T-helper 2 cell treated with Interferon-gamma antibody and Interleukin-4, amounts not matched to agents 100 ng/mL and 5 ng/mL, for 36 hours (primary cell): ENCODE results near the gene DLX1. TPM values are rescaled to one million over a fixed set of nuclear protein-coding genes. Genes with fewer than 3 reads are reported as not detected.
"Not testable (repeated sequence)": the region's sequence is repeated elsewhere in the genome, so short reads cannot be mapped to it uniquely, and the experiment has no call there.

Source experiments
- intact Hi-C: fragments of 100-400 bp; cut with micrococcal nuclease; formaldehyde crosslinking; loops from one replicate; pipeline ENCODE4 v1.15.1; 2023
- total RNA-seq: library from RNA; stranded (reverse); gene quantifications from 2 replicates; pipeline ENCODE4 v1.2.3, GENCODE V29; 2022

Gene DLX1
- total RNA-seq, 1 donor from 2014 or later = not detected

DNA sequence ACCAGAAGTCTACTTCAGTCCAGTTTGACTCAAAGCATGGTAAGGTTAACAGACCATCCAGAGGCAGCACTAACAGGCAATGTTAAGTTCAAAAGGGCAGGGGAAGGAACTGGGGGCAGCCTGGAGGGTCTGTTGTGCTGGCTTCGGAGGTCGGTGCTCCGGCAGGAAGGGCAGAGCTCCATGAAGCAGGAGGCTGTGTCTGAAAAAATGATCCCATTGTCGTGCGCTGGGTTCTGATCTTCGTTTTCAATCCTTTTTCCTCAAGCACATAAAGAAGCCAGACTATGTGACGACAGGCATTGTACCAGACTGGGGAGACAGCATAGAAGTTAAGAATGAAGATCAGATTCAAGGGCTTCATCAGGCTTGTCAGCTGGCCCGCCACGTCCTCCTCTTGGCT lies 21.9 kb upstream of the DLX1 start:
- intact Hi-C loops = no loop called here

DNA sequence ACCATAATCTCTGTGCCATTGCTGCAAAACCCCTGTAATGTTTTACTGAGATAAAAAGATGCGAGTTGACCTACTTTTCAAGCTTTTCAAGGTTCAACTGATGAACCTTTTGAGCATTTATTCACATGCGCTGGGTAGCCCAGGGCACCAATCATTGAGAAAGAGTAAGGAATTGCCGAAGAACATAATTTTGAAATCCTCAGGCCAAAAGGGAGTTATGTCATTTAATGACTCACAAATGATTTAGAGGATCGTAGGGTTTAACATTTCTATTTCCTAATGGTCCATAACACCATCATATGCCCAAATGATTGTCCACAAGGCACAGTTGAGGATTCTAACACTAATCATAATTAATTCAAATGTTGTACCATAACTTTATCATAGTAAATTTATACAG lies 20.2 kb upstream of the DLX1 start:
- intact Hi-C loops = no loop called here

DNA sequence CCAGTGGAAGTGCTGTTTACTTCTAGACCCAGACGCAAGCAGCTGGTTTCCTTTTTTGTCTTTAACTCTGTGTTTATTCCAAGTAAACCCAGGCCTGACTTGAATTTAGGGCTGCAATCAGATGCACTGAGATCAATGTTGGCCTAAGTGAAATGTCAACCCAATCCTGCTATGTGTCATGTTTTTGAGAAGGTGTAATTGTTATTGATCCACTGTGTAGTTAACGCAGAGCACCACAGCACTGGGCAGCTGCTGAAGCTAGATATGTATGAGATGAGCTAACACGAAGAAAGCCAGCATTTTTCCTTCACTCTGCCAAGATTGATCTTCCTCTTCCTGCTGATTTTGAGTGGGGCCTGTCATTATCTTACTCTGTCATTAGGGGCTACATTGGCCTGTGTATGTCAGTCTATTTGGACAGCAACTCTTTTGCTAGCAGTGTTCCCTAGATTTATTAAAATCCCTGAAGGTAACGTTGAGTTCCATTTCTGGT lies 18.9 kb upstream of the DLX1 start:
- intact Hi-C loops = no loop called here

DNA sequence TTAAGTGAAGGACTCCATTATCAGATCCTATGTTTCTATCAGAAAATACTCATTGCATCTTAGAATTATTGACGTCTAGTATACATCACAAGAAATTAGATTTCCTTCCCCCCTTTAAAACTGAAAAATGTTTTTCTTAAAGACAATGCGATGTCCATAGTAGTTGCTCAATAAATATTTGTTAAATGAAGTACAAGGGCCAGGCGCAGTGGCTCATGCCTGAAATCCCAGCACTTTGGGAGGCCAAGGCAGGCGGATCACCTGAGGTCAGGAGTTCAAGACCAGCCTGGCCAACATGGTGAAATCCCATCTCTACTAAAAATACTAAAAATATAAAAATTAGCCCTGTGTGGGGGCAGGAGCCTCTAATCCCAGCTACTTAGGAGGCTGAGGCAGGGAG lies 17.4 kb upstream of the DLX1 start:
- intact Hi-C loops = not testable (repeated sequence)

DNA sequence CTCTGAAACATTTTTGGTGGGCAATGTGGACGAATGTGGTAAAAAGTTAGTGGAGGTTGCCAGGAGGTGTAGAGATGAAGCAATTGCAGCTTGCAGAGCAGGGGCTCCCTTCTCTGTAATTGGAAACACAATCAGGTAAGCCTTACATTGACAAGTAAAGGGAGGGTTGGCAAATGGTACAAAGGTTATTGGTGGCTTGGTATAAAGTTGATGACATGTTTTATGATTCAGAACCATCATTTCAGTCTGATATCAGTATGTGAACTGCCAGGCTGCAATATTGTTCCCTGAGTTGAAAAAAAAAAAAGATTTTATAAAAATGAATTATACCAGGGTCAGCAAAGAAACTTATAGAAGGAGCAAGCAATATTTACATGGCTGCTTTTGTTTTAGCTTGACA lies 14.4 kb upstream of the DLX1 start:
- intact Hi-C loops = no loop called here

DNA sequence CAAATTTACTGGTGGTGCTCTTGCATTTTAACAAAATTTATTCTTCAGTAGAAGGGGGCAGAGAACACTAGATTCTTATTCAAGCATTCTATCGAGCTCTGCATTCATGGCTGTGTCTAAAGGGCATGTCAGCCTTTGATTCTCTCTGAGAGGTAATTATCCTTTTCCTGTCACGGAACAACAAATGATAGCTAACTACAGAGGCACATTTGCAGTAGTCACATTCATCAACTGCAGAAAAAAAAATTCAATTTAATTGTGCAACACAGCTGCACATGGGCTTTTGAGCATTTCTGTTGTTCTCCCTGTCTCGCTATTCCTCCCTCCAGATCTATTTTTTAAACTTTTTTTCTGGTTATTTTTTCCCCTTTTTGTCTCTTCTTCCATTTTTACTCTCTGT lies 13.0 kb upstream of the DLX1 start:
- intact Hi-C loops = no loop called here

DNA sequence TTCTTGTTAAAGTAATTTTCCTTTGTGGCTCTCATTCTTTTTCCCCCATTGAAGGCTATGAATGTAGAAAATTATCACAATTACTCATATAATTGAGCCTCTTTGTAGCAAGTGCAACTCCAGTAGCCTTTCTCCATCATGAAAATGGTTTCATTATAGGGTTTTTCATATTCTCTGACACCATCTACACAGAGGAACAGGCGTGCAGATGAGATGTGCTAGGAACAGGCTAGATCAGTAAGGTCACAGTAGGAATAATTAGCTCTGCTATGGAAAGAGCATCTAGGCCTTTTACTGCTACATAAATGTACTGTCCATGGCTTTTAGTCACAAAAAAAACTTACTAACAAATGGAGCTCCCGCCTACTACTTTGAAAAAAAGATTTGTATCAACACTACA lies 12.6 kb upstream of the DLX1 start:
- intact Hi-C loops = no loop called here

DNA sequence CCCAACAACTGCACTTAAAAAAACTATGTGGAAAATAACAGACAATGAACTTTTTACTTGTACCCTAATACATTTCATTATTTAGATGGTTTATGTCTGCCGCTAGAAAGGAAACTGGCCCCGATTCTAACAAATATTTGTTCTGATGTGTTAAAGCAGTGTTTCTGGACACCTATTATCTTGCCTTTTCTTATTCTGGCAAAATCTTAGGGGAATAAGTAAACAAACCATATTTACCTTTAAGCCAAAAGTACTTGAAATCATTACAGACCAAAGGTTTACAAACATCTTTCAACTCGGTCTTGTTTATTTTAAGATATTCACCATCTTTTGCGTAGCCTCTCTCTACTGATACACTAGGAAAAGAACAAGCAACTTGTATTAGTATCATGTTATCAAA lies 11.8 kb upstream of the DLX1 start:
- intact Hi-C loops = no loop called here

DNA sequence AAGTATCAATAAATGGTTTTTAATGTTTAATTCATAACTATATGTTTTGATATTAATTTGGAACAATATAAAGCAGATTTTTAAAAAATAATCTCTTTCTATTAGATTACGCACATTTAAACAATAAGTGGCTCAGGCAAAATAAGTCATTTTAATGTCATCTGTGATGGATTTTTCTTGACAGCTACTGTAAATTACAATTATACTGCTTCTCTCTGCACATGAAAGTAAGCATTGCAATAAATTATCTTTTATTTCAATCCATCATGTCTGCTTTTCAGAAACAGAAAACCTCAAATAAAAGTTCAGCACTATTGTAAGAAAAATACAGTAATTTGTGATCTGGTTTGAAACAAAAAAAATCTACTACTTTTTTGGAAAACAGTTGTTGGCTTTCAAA lies 11.1 kb upstream of the DLX1 start:
- intact Hi-C loops = no loop called here

DNA sequence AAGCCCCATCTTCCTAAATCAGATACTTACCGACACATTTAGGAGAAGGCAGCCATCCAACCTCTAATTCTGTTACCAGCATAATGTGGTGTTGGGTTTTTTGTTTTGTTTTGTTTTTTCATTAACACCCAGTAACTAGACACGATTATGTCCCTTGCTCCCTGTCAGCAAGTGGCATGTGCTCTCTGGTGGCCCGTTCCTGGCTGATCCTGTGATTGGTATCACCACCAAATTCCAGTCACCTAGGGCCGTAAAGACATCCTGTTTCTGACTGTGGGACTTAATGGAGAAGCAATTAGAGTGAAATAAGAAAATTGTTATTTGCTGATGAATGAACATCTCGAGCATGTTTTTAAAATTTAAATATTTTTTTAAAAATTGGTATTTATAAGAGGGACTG lies 5.9 kb upstream of the DLX1 start:
- intact Hi-C loops = no loop called here

DNA sequence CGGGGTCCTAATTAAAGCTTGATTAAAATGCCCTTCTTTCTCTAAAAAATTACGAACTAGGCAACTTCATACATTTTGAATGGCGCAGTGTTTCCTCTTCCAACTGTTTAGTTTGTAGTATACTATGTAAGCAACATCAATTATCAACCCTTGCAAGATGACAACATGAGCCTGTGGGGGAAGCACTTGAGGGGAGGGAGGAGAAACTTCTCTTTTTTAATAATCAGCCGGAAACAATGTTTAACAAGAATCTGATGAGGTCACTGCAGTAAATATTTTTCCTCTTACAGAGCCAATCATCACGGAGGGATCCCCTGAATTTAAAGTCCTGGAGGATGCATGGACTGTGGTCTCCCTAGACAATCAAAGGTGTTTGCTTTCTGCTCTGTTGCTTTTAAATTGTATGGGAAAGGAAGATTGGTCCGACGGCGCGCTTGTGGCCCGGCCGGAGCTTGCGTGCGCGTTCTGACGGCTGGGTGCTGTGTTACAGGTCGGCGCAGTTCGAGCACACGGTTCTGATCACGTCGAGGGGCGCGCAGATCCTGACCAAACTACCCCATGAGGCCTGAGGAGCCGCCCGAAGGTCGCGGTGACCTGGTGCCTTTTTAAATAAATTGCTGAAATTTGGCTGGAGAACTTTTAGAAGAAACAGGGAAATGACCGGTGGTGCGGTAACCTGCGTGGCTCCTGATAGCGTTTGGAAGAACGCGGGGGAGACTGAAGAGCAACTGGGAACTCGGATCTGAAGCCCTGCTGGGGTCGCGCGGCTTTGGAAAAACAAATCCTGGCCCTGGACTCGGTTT lies 5.3 kb upstream of the DLX1 start:
- intact Hi-C loops = no loop called here

DNA sequence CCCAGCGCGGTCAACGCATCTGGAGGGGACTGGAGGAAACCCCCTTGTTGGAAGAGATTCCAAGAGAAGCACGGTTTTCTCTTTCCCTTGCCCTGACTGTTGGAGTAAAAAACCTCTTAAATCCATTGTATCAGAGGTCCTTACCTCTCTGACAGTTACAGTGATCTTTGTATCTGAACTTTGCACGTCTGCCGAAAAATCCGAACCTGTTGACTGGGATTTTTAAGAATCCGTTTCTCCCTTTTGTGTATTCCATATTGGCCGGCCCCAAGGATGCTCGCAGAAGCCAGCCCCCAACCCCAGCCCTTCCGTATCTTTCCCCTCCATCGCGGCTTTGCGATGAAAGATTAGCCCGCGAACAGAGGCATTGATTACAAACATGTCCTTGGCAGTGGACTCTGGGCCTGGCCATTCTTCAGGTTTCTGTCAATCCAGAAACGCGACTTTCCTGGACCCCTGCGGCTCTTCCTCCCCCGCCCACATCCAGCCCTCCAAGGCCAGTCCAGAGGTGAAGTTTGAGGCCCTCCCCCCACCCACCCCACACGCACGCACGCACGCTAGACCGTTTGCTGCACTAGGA lies 4.6 kb upstream of the DLX1 start:
- intact Hi-C loops = no loop called here

DNA sequence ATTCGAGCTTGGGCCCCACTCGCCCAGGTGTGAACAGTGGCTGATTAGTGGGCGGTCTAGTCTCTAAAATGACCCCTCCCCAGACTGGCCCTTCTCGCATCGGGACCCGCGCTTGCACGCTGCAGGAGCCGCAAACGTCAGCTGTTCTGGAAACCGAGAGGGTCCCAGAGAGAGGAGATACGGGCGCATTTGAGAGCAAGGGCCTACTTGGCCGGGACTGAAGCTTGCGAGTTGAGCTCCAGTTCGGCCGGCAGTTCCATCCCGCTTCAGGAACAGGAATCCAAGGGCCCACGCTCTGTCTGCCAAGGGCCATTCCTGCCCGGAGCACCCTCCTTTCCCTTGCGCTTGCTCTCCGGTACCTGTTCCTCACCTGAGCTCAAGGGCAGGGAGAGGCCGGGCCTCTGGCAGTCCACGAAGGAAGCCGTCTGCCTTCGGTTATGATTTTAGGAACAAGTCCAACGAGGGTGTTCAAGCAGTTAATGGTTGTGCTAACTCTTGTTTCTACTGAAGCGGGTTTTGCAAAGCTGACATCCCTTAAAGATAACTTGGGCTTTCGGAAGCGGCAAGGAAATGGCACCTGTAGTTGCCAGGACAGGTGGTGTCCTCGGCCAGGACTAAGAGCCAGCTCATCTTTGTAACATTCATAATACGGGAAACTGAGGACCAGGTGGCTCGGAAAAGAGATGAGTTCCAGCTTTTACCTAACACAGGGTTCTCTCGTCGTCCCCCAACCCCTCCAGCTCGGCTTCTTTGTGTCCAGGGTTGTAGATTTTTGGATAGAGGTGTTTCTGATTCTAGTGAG lies 3.9 kb upstream of the DLX1 start:
- intact Hi-C loops = no loop called here

DNA sequence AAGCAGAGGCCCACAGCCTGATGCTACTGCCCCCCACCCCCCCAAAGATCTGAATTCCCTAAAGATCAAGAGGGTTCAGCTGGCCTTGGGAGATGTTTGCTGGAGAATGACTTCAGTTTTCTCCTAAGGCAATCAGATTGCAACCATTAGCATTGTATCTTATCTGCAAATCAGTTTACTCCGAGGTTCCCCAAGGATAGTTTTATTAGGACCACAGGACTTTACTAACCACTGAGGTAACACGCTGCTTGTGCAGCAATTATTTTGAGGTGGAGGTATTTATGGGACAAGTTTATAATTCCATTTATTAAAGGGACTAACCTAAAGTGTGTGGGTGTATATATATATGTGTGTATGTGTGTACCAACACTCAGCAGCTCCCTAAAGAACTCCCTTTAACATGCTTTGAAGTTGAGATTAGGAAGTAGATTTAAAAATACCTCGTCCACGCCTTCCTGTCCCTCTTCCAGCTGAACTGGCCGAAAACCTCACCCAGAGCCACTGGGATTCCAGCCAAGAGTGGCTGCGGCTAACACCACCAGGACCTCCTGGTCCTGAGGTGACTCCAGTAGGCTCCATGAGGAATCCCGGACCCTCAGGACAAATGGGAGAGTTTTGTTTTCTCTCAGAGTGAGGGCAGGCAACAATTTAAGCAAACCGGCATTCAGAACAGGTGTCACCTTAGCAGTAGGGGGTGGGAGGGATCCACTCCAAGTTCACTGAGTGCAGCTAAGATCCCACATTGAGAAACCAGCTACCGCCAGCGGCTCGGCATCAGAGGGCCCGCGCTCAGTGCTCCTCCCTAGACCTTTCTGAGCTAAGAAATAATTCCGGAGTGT lies 3.0 kb upstream of the DLX1 start:
- intact Hi-C loops = no loop called here

DNA sequence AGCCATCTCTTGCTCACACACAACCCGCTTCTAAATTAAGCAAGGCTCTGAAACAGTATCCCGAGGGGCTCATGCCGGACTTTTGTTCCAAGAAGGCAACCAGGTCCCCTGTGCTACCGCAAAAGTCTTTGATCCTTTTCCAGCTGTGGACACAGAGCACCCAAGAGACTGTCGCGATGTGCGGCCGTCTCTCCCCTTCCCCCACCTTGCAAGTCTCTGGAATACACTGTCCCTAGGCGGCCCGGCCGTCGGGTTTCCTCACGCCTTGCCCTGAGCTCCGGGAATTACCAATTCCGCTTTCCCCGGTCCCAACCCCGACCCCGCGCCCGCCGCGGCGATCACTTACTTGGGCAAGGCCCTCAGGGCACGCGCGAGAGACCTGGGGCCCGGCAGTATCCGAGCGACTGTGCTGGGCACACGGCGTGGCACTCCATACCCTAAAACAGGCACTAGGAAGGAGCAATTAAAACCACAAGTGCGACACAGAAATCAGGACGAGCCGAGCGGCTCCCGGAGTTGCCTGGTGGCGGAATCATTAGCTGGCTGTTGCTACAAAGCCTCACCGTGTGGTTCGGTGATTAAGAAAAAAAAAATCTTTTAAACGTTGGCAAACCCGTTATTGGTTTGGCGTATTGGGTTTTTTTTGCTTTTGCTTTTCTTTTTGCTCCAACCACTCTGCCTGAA lies 2.2 kb upstream of the DLX1 start:
- intact Hi-C loops = no loop called here

DNA sequence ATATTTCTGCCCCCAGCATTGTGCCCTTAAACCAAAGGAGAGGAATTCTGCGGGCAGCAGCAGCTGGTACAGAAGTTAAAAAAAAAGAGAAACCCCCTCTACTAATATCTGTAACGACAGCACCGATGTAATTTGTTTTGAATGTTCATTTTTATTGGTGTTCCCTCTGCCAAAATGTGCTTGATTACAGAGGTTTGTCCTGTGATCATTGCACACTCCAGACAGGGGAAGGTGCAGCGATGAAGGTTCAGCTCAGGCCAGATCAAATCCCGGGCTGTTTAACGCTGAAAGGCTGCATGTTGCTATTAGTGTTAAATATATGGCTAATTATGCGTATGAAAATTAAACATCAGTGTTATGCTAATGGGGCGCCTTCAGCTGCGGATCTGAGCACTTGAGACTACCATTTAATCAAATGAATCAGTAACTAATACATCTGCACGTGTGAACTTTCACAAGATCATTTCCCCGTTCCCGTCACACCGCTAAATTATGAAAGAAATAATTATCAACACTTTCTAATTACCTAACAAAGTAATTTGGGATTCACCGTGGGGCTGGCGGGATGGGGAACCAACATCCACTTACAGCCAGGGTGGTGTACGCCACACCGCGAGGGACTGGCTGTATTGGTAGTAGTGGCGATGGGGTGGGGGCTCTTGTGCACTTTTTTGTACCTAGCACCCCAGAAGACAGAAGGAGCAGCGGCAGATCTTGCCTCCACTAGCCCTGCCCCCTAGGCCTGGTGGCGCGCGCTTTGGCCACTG lies 1.5 kb upstream of the DLX1 start:
- intact Hi-C loops = loop anchor here (1.0 kb wide), 1 partner anchor 18 kb away; the partner anchor contains the start of gene DLX2

DNA sequence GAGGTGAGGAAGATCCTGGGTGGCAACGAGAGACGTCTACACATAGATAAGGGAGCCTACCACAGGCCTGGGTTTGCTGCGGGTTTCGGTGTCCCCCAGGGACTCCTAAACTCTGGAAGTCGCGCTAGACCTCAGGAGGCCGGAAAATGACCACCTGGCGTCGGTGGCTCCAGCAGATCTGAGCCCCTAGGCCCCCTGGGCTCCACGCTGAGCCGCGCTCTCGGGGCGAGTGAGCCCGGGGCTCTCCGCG lies 987 bp upstream of the DLX1 start:
- intact Hi-C loops = loop anchor here (1.0 kb wide), 1 partner anchor 18 kb away; the partner anchor contains the start of gene DLX2

DNA sequence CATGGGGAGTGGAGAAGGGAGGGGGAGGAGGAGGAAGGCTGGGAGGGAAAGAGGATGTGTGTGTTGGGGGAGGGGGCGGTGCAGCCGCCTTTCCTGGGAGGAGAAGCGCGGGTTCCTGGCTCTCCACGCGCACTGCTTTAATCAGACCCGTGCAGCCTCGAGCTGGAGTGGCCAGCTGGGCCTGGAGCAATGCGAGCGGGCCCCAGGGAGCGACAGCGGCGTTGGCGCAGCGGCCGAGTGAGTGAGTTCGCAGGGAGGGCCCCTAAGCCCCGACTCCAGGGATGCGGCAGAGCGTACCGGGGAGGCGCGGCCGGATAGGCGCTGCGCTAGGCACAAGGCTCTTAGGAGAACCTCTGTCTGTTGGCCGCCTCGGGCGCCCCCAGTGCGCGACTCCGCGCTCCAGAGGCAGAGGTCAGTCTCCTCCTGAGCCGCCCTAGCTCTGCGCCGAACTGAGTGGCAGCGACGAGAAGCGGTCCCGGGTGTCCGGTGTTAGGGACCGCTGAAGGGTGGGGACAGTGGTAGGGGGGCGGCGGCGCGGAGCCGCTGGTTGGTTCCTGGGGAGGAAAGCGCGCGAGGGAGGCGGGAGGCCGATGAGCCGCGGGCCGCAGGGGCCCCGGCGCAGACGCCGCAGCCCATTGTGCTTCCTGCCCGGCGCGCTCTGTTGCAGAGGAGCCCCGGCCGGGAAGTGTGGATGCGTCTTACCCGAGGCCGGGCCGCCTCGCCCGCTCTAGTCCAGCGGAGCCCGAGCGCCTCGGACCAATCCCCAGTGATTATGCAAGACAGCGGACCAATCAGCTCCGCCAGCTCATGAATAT lies 455 bp upstream of the DLX1 start:
- intact Hi-C loops = loop anchor here (1.0 to 5.0 kb wide), 3 partner anchors 13 to 1368 kb away; partner anchors contain the start of genes DLX2 and SP5
